NCI-H1092 treated with DMSO at 0.1 percent for 48 hours (cell line): ENCODE results near the gene UBR1.
A peak's percentile ranks its signal among the peaks of the same experiment; 100 is the strongest.
"Not testable (repeated sequence)": the region's sequence is repeated elsewhere in the genome, so short reads cannot be mapped to it uniquely, and the experiment has no call there.

Experiments used
- DNase-seq: peaks from one replicate; lab custom pipeline; 2025; lab: John Stamatoyannopoulos, UW

The UBR1 gene

DNA sequence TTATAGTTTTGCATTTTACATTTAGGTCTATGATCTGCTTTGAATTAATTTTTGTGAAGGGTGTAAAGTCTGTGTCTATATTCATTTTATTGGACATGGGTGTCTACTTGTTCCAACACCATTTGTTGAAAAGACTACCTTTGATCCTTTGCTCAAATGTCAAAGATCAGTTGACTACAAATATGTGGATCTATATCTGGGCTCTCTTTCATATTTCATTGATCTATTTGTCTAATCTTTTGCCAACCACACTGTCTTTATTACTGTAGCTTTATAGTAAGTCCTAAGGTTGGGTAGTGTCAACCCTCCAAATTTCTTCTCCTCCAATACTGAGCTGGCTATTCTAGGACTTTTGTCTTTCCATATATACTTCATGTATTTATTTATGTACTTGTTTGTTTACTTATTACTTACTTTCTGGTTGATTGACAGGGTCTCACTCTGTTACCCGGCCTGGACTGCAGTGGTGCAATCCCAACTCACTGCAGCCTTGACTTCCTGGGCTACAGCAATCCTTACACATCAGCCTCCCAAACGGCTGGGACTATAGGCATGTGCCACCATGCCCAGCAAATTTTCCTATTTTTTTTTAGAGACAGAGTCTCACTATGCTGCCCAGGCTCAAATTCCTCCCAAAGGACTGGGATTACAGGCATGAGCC, 131.5 kb downstream of the UBR1 start:
- DNase-seq, result no peak

DNA sequence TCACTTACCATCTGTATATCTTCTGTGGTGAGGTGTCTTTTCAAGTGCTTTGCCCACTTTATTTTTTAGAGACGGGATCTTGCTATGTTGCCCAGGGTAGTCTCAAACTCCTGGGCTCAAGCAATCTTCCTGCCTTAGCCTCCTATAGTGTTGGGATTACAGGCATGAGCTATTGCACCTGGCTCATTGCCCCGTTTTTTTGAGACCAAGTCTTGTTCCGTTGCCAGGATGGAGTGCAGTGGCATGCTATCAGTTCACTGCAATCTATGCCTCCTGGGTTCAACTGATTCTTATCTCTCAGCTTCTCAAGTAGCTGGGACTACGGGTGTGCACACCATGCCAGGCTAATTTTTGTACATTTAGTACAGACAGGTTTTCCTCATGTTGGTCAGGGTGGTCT, 132.7 kb downstream of the UBR1 start:
- DNase-seq, result no peak

DNA sequence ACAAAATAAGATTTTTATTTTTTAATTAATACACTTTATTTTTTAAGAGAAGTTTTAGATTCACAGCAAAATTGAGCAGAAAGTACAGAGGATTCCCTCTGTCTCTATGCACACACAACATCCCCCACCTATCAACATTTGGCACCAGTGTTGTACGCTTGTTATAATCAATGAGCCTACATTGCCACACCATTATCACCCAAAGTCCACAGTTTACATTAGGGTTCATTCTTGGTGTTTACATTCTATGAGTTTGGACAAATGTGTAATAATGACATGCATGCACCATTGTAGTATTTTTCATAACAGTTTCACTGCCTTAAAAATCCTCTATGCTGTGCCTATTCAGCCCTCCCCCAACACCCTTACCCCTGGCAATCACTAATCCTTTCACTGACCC, 134.0 kb downstream of the UBR1 start:
- DNase-seq, result no peak

- DNase-seq, result no peak
Observed at GRCh38 chr15:42964476-42964875, 141.4 kb downstream of the UBR1 start.

DNA sequence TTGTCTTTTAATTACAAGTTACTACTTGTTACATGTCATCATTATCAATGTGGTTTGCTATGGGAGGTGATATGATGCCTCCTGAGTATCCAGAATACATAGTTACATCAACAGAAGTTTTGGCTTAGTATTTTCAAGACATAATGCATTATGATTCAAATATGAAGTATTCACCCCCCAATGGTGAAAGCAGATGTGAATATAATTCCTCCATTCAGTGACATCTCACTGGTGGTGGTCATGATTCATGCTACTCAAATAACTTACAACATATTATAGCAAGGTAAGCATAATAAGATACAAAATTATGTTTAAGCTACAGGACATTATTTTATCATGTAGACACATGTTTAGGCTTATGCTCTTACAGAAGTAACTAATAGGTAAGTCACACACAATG, 150.3 kb downstream of the UBR1 start:
- no peak for DNase-seq

- no peak for DNase-seq
Observed at GRCh38 chr15:42954291-42954690, 151.5 kb downstream of the UBR1 start.

DNA sequence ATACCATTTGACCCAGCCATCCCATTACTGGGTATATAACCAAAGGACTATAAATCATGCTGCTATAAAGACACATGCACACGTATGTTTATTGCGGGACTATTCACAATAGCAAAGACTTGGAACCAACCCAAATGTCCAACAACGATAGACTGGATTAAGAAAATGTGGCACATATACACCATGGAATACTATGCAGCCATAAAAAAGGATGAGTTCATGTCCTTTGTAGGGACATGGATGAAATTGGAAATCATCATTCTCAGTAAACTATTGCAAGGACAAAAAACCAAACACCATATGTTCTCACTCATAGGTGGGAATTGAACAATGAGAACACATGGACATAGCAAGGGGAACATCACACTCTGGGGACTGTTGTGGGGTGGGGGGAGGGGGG, 156.9 kb downstream of the UBR1 start:
- DNase-seq, result not testable (repeated sequence)

- no peak for DNase-seq
Observed at GRCh38 chr15:42940527-42940926, 165.3 kb downstream of the UBR1 start.

DNA sequence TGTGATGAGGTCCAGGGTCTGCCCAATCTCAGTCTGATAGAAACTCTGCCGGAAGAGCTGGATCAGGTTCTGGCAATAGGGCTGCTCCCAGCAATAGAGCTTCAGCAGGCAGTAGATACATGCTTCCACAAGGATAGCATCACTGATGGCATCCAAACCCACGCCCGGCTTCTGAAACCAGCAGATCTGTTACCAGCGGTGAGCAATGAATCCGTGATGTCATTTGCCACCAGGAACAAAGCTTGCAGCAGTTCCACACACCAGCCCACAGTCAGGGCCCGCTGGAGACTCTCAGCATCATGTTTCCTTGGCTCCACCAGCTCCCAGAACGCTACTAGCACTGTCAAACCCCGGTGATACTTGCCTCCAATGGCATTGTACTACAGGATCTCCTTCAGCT, 166.0 kb downstream of the UBR1 start:
- DNase-seq, result no peak

GRCh38 chr15:42937143-42937542, 168.7 kb downstream of the UBR1 start:
- DNase-seq, result no peak

GRCh38 chr15:42933886-42934667, 171.8 kb downstream of the UBR1 start:
- no peak for DNase-seq

- DNase-seq, result no peak
Observed at GRCh38 chr15:42932833-42933515, 172.9 kb downstream of the UBR1 start.

GRCh38 chr15:42931702-42932486, 173.9 kb downstream of the UBR1 start:
- no peak for DNase-seq

DNA sequence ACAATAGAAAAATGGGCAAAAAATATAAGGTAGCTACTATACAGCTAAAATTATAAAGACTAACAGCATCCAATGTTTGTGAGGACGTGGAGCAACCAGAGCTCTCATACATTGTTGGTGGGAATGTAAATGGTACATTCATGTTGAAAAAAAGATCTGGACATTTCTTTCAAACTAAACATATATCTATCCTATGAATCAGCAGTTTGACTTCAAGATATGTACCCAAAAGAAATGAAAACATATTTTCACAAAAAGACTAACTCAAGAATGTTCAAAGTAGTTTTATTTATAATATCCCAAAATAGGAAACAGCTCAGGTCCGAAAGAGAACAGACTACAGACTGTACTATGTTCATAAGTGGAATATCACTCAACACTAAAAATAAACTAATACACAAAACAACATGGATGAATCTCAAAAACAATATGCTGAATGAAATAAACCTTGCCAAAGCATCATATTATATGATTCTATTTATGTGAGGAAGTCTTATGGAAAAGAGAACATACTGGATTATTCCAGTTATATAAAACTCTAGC, 176.5 kb downstream of the UBR1 start:
- no peak for DNase-seq

DNA sequence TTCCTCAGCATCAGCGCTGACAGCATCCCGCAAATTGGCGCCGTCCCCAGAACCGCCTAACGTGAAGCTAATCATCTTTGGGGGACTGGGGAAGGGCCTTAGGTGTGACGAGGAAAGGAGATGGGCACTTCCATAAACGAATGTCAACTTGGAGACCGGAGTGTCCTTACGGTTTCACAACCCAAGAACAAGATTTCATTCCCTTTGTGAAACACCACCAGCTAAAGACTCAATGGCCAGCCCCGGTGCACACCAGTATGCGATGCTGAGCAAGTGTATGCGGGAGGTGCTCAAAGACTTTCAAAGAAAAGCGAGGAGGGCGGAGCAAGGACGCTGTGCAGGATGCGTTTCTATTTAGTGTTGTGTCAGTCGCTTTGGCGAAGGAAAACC, 184.5 kb downstream of the UBR1 start:
- DNase-seq, result peak; percentile 26

DNA sequence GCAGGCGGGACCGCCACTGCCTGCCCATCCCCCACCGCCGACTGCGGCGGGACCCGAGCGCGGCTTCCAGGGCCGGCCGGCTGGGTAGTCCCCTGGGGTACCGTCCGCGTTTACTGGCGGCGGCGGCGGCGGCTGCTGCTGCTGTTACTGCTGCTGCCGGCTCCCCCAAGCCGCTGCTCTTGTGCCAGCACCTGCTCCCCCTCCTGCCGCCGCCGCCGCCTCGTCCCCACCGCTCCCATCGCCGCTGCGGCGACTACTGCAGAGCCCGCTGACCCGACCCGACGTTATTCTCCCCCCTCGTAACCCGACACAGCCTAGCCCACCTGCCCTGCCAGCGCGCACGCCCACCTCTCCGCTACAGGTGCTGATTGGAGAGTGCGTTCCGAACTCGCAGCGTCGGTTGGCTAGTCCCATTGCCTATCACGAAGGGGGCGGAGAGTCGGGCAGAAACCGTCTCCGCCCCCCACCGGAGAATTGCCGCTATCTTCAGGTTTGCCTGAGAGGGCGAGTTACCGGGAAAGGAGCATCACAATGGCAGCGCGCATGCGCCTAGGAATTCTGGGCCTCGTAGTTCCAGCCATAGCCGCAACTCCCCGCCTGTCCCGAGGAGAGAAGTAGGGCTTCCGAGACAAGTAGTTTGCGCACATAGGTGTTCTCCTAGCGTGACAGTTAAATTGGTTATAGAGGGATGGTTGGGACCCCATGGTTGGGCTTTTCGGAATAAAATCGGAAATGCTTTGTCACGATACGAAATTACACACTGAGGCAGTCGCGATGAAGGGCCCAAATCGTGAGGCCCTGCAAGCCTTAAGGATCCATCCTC, 185.1 kb downstream of the UBR1 start, which contains the start of gene TTBK2:
TSS of gene TTBK2 (minus strand) at position 260 of the 823 bp plus-strand sequence. CDS start 42,161 bp downstream, outside the sequence.
- DNase-seq, result peak; percentile 98

- peak; percentile 19 for DNase-seq
Observed at GRCh38 chr15:42919799-42920518, 185.9 kb downstream of the UBR1 start.

DNA sequence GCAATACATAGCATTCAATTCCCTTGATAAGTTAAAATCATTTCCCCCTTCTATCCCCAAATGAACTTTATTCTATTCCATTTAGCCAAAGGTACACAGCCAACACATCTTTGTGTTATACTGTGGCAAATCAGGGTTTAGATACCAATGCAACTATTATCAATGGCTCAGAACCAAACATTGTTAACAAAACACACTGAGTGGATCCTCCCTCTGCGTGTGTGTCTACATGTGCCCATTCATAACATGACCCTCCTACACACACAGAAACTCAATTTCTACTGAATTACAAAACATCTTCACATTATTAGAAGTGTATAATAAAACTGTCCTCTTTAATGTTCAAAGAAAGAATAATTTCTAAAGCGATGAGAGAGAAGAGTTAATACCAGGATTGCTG, 186.5 kb downstream of the UBR1 start:
- DNase-seq, result no peak

- no peak for DNase-seq
Observed at GRCh38 chr15:42918047-42918446, 187.8 kb downstream of the UBR1 start.

DNA sequence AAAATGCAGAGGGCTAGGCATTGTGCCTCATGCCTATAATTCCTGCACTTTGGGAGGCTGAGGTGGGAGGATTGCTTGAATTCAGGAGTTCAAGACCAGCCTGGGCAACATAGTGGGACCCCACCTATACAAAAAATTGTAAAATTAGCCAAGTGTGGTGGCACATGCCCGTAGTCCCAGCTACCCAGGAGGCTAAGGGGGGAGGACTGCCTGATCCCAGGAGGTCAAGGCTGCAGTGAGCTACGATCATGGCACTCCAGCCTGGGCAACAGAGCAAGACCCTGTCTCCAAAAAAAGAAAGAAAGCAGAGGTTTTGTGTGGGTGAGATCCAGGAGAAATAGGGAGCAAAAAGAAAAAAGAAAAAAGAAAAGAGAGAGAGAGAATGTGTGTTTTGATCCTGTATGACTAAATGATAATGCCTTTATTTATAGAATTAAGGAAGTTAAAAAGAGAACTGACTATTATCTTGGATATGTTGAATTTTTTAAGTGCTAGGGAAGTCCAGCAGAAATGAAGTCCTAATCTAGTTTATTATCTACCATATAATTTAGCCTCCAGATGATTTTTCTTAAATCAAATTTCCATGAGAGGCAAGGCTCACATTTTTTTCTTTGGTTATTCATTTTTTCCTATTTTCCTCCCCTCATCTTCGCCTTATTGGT, 190.1 kb downstream of the UBR1 start:
- no peak for DNase-seq
